HepG2 (cell line): ENCODE data around the gene SDC1. TPM values are rescaled to one million over a fixed set of nuclear protein-coding genes. Genes with fewer than 3 reads are reported as not detected.
A peak's percentile ranks its signal among the peaks of the same experiment; 100 is the strongest.

Experiments
- BHLHE40 ChIP-seq: IDR thresholded peaks from 2 replicates; pipeline ENCODE4 v1.6.1; 2011; ENCODE audit warnings: low read length, improper control_type of control experiment
- CCAR2 ChIP-seq: fragments of 200-400 bp; formaldehyde crosslinking; optimal IDR thresholded peaks from 2 replicates; pipeline ENCODE3; 2018; ENCODE audit warnings: low read depth, mild to moderate bottlenecking, low read length, moderate library complexity
- FLYWCH1 ChIP-seq: sonication (generic); formaldehyde crosslinking; IDR thresholded peaks from 2 replicates; pipeline ENCODE4 v1.8.1; 2023; ENCODE audit warnings: mild to moderate bottlenecking, missing genetic modification reagents
- GRHL1 ChIP-seq: sonication (generic); formaldehyde crosslinking; conservative IDR thresholded peaks from 2 replicates; pipeline ENCODE4 v1.8.0; 2022; ENCODE audit warnings: missing genetic modification reagents
- HMG20B ChIP-seq: conservative IDR thresholded peaks from 2 replicates; pipeline ENCODE4 v1.6.1; 2016; ENCODE audit warnings: missing genetic modification reagents, missing compliant biosample characterization
- HNF4G ChIP-seq, 2 experiments: sonication (generic) in 1 of 2; formaldehyde crosslinking in 1 of 2; IDR thresholded peaks; 2 replicates each; pipeline versions ENCODE4 v1.4.0 to v1.6.1; 2011 to 2020; ENCODE audit warnings: borderline replicate concordance in 2 of 2, low read depth in 2 of 2, mild to moderate bottlenecking in 2 of 2, low read length in 1 of 2, missing genetic modification reagents in 1 of 2, moderate library complexity in 1 of 2
- KLF9 ChIP-seq: IDR thresholded peaks from 2 replicates; pipeline ENCODE4 v1.6.1; 2016; ENCODE audit warnings: low read depth
- MTA1 ChIP-seq: sonication (generic); formaldehyde crosslinking; IDR thresholded peaks from 2 replicates; pipeline ENCODE4 v1.4.0; 2020; ENCODE audit warnings: missing genetic modification reagents, mild to moderate bottlenecking, borderline replicate concordance
- MTF2 ChIP-seq: sonication (generic); formaldehyde crosslinking; IDR thresholded peaks from 2 replicates; pipeline ENCODE4 v1.5.0; 2020; ENCODE audit warnings: missing genetic modification reagents, borderline replicate concordance
- NKX3-1 ChIP-seq: sonication (generic); formaldehyde crosslinking; IDR thresholded peaks from 2 replicates; pipeline ENCODE4 v1.5.0; 2020; ENCODE audit warnings: missing genetic modification reagents
- PAF1 ChIP-seq: IDR thresholded peaks from 2 replicates; pipeline ENCODE4 v1.6.1; 2016; ENCODE audit warnings: missing genetic modification reagents, missing compliant biosample characterization
- PAX8 ChIP-seq: sonication (generic); formaldehyde crosslinking; IDR thresholded peaks from 2 replicates; pipeline ENCODE4 v1.8.0; 2022; ENCODE audit warnings: mild to moderate bottlenecking, missing genetic modification reagents, borderline replicate concordance
- TCF7 ChIP-seq: sonication (generic); IDR thresholded peaks from 2 replicates; pipeline ENCODE4 v1.6.1; 2016; ENCODE audit warnings: antibody characterized with exemption, low read depth
- TRAFD1 ChIP-seq: sonication (generic); formaldehyde crosslinking; IDR thresholded peaks from 2 replicates; pipeline ENCODE4 v1.5.1; 2020; ENCODE audit warnings: missing genetic modification reagents, mild to moderate bottlenecking, borderline replicate concordance
- XRCC5 ChIP-seq: fragments of 200-400 bp; formaldehyde crosslinking; optimal IDR thresholded peaks from 2 replicates; pipeline ENCODE3; 2017; ENCODE audit warnings: mild to moderate bottlenecking, low read length
- ZFX ChIP-seq: sonication (generic); formaldehyde crosslinking; IDR thresholded peaks from 2 replicates; pipeline ENCODE4 v1.4.0; 2020; ENCODE audit warnings: mild to moderate bottlenecking, low read depth, missing genetic modification reagents, moderate library complexity
- ZNF709 ChIP-seq: sonication (generic); formaldehyde crosslinking; IDR thresholded peaks from 2 replicates; pipeline ENCODE4 v1.5.0; 2020; ENCODE audit warnings: mild to moderate bottlenecking, missing genetic modification reagents
- polyA plus RNA-seq, 8 experiments: library from polyadenylated mRNA; depleted of rRNA in 3 of 8; stranded (reverse) in 7 of 8; unstranded in 1 of 8; fragments of >200 nt; fragmentation: Illumina TruSeq in 4 of 8; extraction: Trizol in 4 of 8; gene quantifications; 2 replicates each; pipeline versions ENCODE4 v1.2.1 to v1.2.3, GENCODE V29; 2011 to 2016; ENCODE audit warnings: low read depth in 4 of 8, missing spikeins in 1 of 8, mixed read lengths in 1 of 8; ENCODE audit not compliant: insufficient read depth in 1 of 8
- total RNA-seq, 5 experiments: library from RNA; depleted of rRNA; stranded (reverse); fragments of >200 nt; fragmentation: Illumina TruSeq; extraction: Trizol; gene quantifications; 2 replicates each; pipeline ENCODE4 v1.2.3, GENCODE V29; 2016; ENCODE audit warnings: low read depth in 1 of 5
- TF ChIP-seq, protein P1 (sequence below): sonication (generic); formaldehyde crosslinking; IDR thresholded peaks from 2 replicates; pipeline ENCODE4 v1.4.0; 2020; ENCODE audit warnings: missing genetic modification reagents
- TF ChIP-seq, protein P2 (sequence below): sonication (generic); formaldehyde crosslinking; IDR thresholded peaks from 2 replicates; pipeline ENCODE4 v1.9.0; 2021; ENCODE audit warnings: missing genetic modification reagents, mild to moderate bottlenecking, borderline replicate concordance
- TF ChIP-seq, protein P3 (sequence below): sonication (generic); formaldehyde crosslinking; IDR thresholded peaks from 2 replicates; pipeline ENCODE4 v1.8.0; 2022; ENCODE audit warnings: low read depth, missing genetic modification reagents

The SDC1 gene
- total and polyA plus RNA-seq, 2 of the 13 experiments (the other 11 are each of a cell fraction or from before 2014, with no cell fraction given) = 108 to 119 TPM

DNA sequence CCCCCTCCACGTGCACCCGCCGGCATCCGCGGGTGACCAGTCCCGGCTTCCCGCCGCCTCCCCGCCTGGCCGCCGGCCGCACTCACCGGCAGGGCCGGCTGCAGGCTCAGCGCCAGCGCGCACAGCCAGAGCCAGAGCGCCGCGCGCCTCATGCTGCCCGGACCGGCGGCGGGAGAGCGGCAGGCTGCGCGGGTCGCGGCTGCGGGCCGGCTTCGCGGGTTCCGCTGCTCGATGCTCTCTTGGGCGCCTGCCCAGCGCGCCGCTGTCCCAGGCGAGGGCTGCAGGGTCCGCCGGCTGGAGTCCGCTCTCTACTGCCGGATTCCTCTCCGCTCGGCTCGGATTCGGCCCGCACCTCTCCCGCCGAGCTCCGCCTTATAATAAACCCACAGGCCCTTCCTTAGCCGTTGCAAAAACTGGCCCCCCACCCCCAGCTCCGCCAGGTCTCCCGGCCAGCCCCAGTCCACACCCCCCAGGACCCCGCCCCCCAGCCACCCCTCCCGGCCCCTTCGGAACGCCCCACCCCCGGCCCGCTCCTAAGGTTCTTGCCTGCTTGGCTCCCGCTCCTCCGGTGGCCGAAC, at the start of gene SDC1 (continued):
- TF ChIP-seq MTF2 (CRISPR knock-in tag) (no peak), PAF1 (CRISPR knock-in tag) (no peak), TRAFD1 (CRISPR knock-in tag) (no peak), NKX3-1 (CRISPR knock-in tag) (peak; percentile 19; the same call in 1 of the 2 replicates), HNF4G (IDR thresholded peaks at IDR 0.05; ENCODE audit: borderline replicate concordance, low read depth, low read length) (no peak), HNF4G (CRISPR knock-in tag; IDR thresholded peaks at IDR 0.05; ENCODE audit: borderline replicate concordance, low read depth) (no peak), BHLHE40 (peak; percentile 57), ZNF709 (CRISPR knock-in tag) (peak; percentile 71), FLYWCH1 (CRISPR knock-in tag) (no peak), CCAR2 (no peak), KLF9 (CRISPR knock-in tag) (no peak), MTA1 (CRISPR knock-in tag) (no peak), PAX8 (CRISPR knock-in tag) (peak; percentile 95; the same call in 1 of the 2 replicates), ZFX (CRISPR knock-in tag) (peak; percentile 32; the same call in 1 of the 2 replicates), XRCC5 (no peak), TCF7 (no peak), HMG20B (CRISPR knock-in tag) (no peak; the same call in 1 of the 2 replicates), GRHL1 (no peak)
- TF ChIP-seq, protein P1, sequence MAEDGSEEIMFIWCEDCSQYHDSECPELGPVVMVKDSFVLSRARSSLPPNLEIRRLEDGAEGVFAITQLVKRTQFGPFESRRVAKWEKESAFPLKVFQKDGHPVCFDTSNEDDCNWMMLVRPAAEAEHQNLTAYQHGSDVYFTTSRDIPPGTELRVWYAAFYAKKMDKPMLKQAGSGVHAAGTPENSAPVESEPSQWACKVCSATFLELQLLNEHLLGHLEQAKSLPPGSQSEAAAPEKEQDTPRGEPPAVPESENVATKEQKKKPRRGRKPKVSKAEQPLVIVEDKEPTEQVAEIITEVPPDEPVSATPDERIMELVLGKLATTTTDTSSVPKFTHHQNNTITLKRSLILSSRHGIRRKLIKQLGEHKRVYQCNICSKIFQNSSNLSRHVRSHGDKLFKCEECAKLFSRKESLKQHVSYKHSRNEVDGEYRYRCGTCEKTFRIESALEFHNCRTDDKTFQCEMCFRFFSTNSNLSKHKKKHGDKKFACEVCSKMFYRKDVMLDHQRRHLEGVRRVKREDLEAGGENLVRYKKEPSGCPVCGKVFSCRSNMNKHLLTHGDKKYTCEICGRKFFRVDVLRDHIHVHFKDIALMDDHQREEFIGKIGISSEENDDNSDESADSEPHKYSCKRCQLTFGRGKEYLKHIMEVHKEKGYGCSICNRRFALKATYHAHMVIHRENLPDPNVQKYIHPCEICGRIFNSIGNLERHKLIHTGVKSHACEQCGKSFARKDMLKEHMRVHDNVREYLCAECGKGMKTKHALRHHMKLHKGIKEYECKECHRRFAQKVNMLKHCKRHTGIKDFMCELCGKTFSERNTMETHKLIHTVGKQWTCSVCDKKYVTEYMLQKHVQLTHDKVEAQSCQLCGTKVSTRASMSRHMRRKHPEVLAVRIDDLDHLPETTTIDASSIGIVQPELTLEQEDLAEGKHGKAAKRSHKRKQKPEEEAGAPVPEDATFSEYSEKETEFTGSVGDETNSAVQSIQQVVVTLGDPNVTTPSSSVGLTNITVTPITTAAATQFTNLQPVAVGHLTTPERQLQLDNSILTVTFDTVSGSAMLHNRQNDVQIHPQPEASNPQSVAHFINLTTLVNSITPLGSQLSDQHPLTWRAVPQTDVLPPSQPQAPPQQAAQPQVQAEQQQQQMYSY = no peak
- TF ChIP-seq, protein P2, sequence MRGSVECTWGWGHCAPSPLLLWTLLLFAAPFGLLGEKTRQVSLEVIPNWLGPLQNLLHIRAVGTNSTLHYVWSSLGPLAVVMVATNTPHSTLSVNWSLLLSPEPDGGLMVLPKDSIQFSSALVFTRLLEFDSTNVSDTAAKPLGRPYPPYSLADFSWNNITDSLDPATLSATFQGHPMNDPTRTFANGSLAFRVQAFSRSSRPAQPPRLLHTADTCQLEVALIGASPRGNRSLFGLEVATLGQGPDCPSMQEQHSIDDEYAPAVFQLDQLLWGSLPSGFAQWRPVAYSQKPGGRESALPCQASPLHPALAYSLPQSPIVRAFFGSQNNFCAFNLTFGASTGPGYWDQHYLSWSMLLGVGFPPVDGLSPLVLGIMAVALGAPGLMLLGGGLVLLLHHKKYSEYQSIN (CRISPR knock-in tag) = no peak
- TF ChIP-seq, protein P3, sequence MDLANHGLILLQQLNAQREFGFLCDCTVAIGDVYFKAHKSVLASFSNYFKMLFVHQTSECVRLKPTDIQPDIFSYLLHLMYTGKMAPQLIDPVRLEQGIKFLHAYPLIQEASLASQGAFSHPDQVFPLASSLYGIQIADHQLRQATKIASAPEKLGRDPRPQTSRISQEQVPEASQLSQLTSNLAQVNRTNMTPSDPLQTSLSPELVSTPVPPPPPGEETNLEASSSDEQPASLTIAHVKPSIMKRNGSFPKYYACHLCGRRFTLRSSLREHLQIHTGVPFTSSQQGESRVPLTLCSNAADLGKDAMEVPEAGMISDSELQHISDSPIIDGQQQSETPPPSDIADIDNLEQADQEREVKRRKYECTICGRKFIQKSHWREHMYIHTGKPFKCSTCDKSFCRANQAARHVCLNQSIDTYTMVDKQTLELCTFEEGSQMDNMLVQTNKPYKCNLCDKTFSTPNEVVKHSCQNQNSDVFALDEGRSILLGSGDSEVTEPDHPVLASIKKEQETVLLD (CRISPR knock-in tag) = peak; percentile 62; the same call in 1 of the 2 replicates
